Measurements from ENCODE around the gene MEGF6.

The MEGF6 gene

GRCh38 chr1:3495776-3496745, 115.2 kb downstream of the MEGF6 start:
- in situ Hi-C loops (cut with MboI; ENCODE audit: low sequenced_read_pairs): no loop called here

- in situ Hi-C loops (cut with MboI; ENCODE audit: low sequenced_read_pairs): no loop called here
Measured at GRCh38 chr1:3494321-3495308, 116.7 kb downstream of the MEGF6 start.

DNA sequence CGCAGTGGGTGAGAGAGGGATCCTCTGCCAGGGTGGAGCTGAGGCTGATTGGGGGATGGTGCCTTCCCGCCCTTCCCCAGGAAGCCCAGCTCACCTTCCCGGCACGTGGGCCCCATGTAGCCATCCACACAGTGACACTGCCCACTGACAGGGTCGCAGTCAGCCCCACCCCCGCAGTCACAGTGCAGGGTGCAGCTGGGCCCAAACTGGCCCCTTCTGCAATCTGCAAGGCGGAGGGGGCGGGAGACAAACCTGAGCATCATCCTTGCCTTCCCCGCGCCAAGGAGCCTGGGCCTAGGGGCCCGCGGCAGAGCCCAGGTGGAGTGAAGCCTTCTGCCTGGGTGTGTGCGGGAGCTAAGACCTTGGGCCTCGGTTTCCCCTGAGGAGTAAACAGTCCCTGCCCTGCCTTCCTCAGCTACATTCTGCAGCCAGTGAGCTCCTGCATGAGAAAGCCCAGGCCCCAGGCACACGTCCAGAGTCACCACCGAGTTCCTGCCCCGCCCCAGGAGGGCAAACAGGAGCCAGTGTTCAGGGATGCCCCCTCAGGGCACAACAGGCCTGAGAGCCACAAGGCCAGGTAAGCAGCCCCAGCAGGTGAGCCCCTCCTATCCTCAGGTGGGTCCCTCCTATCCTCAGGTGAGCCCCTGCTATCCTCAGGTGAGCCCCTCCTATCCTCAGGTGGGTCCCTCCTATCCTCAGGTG, 118.6 kb downstream of the MEGF6 start:
- in situ Hi-C loops (cut with MboI; ENCODE audit: low sequenced_read_pairs): no loop called here

- in situ Hi-C loops (cut with MboI; ENCODE audit: low sequenced_read_pairs): no loop called here
Measured at GRCh38 chr1:3491291-3492246, 119.7 kb downstream of the MEGF6 start.

GRCh38 chr1:3490046-3490745, 121.1 kb downstream of the MEGF6 start:
- in situ Hi-C loops (cut with MboI; ENCODE audit: low sequenced_read_pairs): no loop called here

- in situ Hi-C loops (cut with MboI; ENCODE audit: low sequenced_read_pairs): no loop called here
Measured at GRCh38 chr1:3488432-3488831, 122.9 kb downstream of the MEGF6 start.

DNA sequence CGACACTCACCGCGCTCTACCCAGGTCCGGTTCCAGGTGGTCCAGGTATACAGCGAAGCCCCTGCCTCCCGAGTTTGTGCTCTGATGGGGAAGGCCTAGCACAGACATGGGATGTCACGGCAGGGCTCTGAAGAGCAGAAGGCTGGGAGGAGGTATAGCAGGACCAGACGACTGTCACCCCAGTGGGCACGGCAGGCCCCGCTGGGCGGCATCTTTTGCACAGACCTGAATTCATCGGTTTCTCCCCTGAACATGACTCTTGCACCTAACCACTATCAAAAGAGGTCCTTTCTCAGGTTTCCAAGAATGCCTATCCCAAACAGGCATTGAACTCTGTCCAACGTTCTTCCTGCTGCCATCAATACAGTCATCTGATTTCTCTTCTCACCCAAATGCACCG, 126.3 kb downstream of the MEGF6 start:
- in situ Hi-C loops (cut with MboI; ENCODE audit: low sequenced_read_pairs): no loop called here

GRCh38 chr1:3483801-3484444, 127.4 kb downstream of the MEGF6 start:
- in situ Hi-C loops (cut with MboI; ENCODE audit: low sequenced_read_pairs): no loop called here

GRCh38 chr1:3483380-3483779, 127.9 kb downstream of the MEGF6 start:
- in situ Hi-C loops (cut with MboI; ENCODE audit: low sequenced_read_pairs): no loop called here

- in situ Hi-C loops (cut with MboI; ENCODE audit: low sequenced_read_pairs): no loop called here
Measured at GRCh38 chr1:3482378-3482849, 128.9 kb downstream of the MEGF6 start.

DNA sequence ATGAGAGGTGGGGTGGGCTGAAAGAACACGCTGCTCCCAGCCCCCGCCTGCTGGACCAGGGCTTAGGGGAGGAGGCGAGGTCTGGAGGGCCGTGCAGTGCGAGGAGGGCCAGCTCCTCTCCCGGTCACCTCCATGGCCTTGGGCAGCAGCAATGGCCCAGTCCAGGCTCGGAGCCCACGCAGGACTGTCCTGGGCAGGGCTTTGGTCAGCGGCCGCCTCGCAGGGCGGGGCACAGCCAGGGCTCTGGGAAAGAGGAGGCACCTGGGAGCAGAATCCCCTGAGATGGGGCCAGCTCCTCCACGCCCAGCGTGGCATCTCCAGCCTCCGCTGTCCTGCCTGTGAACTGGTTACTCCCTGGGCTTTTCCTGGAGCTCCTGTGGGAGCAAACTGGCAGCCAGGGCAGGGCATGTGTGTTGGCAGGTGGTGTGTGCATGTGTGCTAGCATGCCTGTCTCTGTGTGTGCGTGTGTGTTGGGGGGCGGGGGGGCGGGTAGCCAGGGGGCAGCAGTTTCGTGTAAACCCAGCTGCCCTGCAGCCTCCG, 129.4 kb downstream of the MEGF6 start:
- in situ Hi-C loops (cut with MboI; ENCODE audit: low sequenced_read_pairs): no loop called here

GRCh38 chr1:3481046-3481445, 130.3 kb downstream of the MEGF6 start:
- in situ Hi-C loops (cut with MboI; ENCODE audit: low sequenced_read_pairs): no loop called here

DNA sequence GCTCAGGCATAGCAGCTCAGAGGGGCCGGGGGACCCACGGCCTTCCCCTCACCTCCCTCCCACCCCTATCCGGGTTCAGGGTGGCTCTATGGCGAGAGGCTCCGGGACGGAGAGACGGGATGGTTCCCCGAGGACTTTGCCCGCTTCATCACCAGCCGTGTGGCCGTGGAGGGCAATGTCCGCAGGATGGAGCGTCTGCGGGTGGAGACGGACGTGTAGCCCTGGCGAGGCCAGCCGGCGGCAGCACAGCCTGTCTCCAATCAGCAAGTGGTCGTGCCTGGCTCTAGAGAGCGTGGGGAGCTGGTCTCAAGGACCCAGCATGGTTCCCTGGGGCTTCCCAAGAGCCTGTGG, 131.0 kb downstream of the MEGF6 start:
- in situ Hi-C loops (cut with MboI; ENCODE audit: low sequenced_read_pairs): no loop called here

- in situ Hi-C loops (cut with MboI; ENCODE audit: low sequenced_read_pairs): no loop called here
Measured at GRCh38 chr1:3479511-3480368, 131.6 kb downstream of the MEGF6 start.

DNA sequence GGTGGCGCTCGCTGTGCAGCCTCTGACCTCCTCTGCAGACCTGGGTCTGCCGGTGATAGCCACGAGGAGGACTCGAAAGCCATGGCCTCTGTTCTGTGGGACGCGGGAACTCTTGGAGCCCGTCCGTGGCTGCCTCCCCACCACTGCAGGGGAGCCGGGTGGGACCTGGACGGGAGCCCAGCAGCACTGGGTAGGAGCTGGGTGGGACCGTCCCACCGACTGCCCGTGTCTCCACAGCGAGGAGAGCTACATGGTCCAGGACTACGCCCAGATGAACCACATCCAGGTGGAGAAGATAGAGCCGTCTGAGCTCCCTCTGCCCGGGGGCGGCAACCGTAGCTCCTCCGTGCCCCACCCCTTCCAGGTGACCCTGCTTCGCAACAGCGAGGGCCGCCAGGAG, 133.1 kb downstream of the MEGF6 start:
- in situ Hi-C loops (cut with MboI; ENCODE audit: low sequenced_read_pairs): no loop called here

- in situ Hi-C loops (cut with MboI; ENCODE audit: low sequenced_read_pairs): no loop called here
Measured at GRCh38 chr1:3477241-3477995, 133.9 kb downstream of the MEGF6 start.

DNA sequence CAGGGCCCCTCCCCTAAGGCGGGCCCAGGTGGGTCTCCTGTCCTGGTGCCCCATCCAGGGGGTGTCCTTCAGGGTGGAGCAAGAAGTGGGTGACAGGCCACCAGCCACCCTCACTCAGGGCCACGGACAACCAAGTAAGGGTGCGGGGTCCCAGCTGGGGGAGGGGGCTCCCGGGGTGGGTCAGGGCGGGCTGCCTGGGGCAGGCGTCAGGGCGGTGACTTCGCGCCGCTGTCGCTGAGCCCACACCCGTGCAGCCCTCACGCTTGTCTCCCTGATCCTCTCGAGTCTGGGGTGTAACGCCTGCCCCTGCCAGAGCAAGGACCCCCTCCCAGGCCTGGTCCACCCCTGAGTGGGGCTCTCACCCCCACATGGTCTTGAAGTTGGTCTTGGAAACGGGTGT, 134.6 kb downstream of the MEGF6 start:
- in situ Hi-C loops (cut with MboI; ENCODE audit: low sequenced_read_pairs): no loop called here
